ENCODE data around the gene TSSK6.

The TSSK6 gene

GRCh38 chr19:19538061-19538784 lies 22.9 kb upstream of the TSSK6 start, which contains the start of gene CILP2:
Gene CILP2 (plus strand): TSS chr19:19538265. CDS start chr19:19538350, 85 bp downstream.
- H3K4me1 ChIP-seq = peaks cover 26 to 48% (median 40%) of the 10 kb centered on the region in 10 experiments
- H3K36me3 ChIP-seq = peaks cover 0 to 14% (median 3%) of the 10 kb centered on the region in 11 experiments; a peak in 8 of 22 replicates
- no peak within 1 kb of the TSS for H3K27ac ChIP-seq
- H3K27me3 ChIP-seq = peaks cover 22 to 42% (median 33%) of the 10 kb centered on the region in 11 experiments
- peak within 1 kb of the TSS in 9 of 10 experiments; percentile 31 to 57 (median 45); a peak in 13 of 20 replicates for H3K4me3 ChIP-seq
- H4K20me1 ChIP-seq = peaks cover 0 to 38% (median 0%) of the 10 kb centered on the region in 11 experiments; a peak in 5 of 22 replicates
- H3K9ac ChIP-seq = peak within 1 kb of the TSS in 7 of 11 experiments; percentile 4 to 54 (median 24); a peak in 6 of 22 replicates
- H3K4me2 ChIP-seq = peak within 1 kb of the TSS; percentile 54 to 84 (median 71)
- peaks cover 0 to 12% (median 0%) of the 10 kb centered on the region in 11 experiments; a peak in 2 of 22 replicates for H3K9me3 ChIP-seq (replicated peaks in 1 of 11)
- TF ChIP-seq Cebpa-rat (IDR thresholded peaks at IDR 0.05) = no peak

GRCh38 chr19:19537075-19538048 lies 22.0 kb upstream of the TSSK6 start:
- Histone ChIP-seq H3K4me1 (peaks cover 29 to 48% (median 40%) of the 10 kb centered on the region in 10 experiments), H4K20me1 (peaks cover 0 to 46% (median 0%) of the 10 kb centered on the region in 11 experiments; a peak in 9 of 22 replicates), H3K36me3 (peaks cover 0 to 14% (median 3%) of the 10 kb centered on the region in 11 experiments; a peak in 8 of 22 replicates), H3K9ac (peak overlapping the region in 1 of 11 experiments; percentile 29; a peak in 2 of 22 replicates), H3K4me3 (peak overlapping the region in 4 of 10 experiments; percentile 36 to 57 (median 50); a peak in 3 of 20 replicates), H3K9me3 (replicated peaks in 1 of 11) (peaks cover 0 to 12% (median 0%) of the 10 kb centered on the region in 11 experiments; a peak in 2 of 22 replicates), H3K27me3 (peaks cover 22 to 42% (median 33%) of the 10 kb centered on the region in 11 experiments), H3K27ac (no peak overlapping the region), H3K4me2 (peak overlapping the region; percentile 54 to 84 (median 71); a peak in 17 of 22 replicates)
- no peak for TF ChIP-seq Cebpa-rat (IDR thresholded peaks at IDR 0.05)

GRCh38 chr19:19535311-19536191 lies 20.2 kb upstream of the TSSK6 start:
- H3K4me3 ChIP-seq = no peak overlapping the region
- TF ChIP-seq Cebpa-rat (IDR thresholded peaks at IDR 0.05) = no peak

GRCh38 chr19:19534556-19535265 lies 19.4 kb upstream of the TSSK6 start:
- Histone ChIP-seq H3K36me3 (peaks cover 0 to 17% (median 6%) of the 10 kb centered on the region in 11 experiments; a peak in 10 of 22 replicates), H3K27me3 (peaks cover 22 to 36% (median 28%) of the 10 kb centered on the region in 11 experiments), H3K4me3 (no peak overlapping the region), H3K9me3 (replicated peaks in 1 of 11) (no peaks in the 10 kb centered on the region), H3K27ac (no peak overlapping the region), H3K4me1 (peaks cover 33 to 50% (median 42%) of the 10 kb centered on the region in 10 experiments), H3K4me2 (no peak overlapping the region), H4K20me1 (peaks cover 0 to 57% (median 9%) of the 10 kb centered on the region in 11 experiments; a peak in 11 of 22 replicates), H3K9ac (no peak overlapping the region)
- no peak for TF ChIP-seq Cebpa-rat (IDR thresholded peaks at IDR 0.05)

More at GRCh38 chr19:19535311-19536191, 20.2 kb upstream of the TSSK6 start:
- Histone ChIP-seq H3K4me2 (no peak overlapping the region), H3K9ac (no peak overlapping the region), H4K20me1 (peaks cover 0 to 54% (median 7%) of the 10 kb centered on the region in 11 experiments; a peak in 10 of 22 replicates), H3K36me3 (peaks cover 0 to 14% (median 6%) of the 10 kb centered on the region in 11 experiments; a peak in 10 of 22 replicates), H3K27ac (no peak overlapping the region), H3K27me3 (peaks cover 22 to 42% (median 33%) of the 10 kb centered on the region in 11 experiments), H3K9me3 (replicated peaks in 1 of 11) (peaks cover 0 to 4% (median 0%) of the 10 kb centered on the region in 11 experiments; a peak in 1 of 22 replicates), H3K4me1 (peaks cover 28 to 42% (median 36%) of the 10 kb centered on the region in 10 experiments)

GRCh38 chr19:19533841-19534240 lies 18.5 kb upstream of the TSSK6 start:
- Histone ChIP-seq H3K27ac (peak overlapping the region in 2 of 11 experiments; percentile 10 to 13; a peak in 2 of 22 replicates), H4K20me1 (peaks cover 0 to 66% (median 9%) of the 10 kb centered on the region in 11 experiments; a peak in 11 of 22 replicates), H3K4me1 (peaks cover 33 to 56% (median 45%) of the 10 kb centered on the region in 10 experiments), H3K9ac (peak overlapping the region in 2 of 11 experiments; percentile 18 to 20; a peak in 1 of 22 replicates), H3K4me2 (peak overlapping the region in 7 of 11 experiments; percentile 47 to 71 (median 60); a peak in 10 of 22 replicates), H3K4me3 (no peak overlapping the region), H3K36me3 (peaks cover 3 to 26% (median 10%) of the 10 kb centered on the region in 11 experiments; a peak in 15 of 22 replicates), H3K9me3 (replicated peaks in 1 of 11) (no peaks in the 10 kb centered on the region), H3K27me3 (peaks cover 18 to 27% (median 20%) of the 10 kb centered on the region in 11 experiments)
- TF ChIP-seq Cebpa-rat (IDR thresholded peaks at IDR 0.05) = no peak

GRCh38 chr19:19532806-19533701 lies 17.7 kb upstream of the TSSK6 start:
- H3K4me2 ChIP-seq = peak overlapping the region; percentile 47 to 71 (median 61)

More at GRCh38 chr19:19532806-19533701, 17.7 kb upstream of the TSSK6 start:
- Histone ChIP-seq H4K20me1 (peaks cover 0 to 68% (median 7%) of the 10 kb centered on the region in 11 experiments; a peak in 12 of 22 replicates), H3K36me3 (peaks cover 8 to 34% (median 15%) of the 10 kb centered on the region in 11 experiments; a peak in 20 of 22 replicates), H3K4me3 (no peak overlapping the region), H3K4me1 (peaks cover 30 to 49% (median 40%) of the 10 kb centered on the region in 10 experiments), H3K27me3 (peaks cover 10 to 19% (median 12%) of the 10 kb centered on the region in 11 experiments), H3K27ac (peak overlapping the region in 1 of 11 experiments; percentile 10; a peak in 2 of 22 replicates), H3K9me3 (replicated peaks in 1 of 11) (no peaks in the 10 kb centered on the region), H3K9ac (peak overlapping the region in 2 of 11 experiments; percentile 18 to 30; a peak in 4 of 22 replicates)
- TF ChIP-seq Cebpa-rat (IDR thresholded peaks at IDR 0.05) = no peak

Measured in BLaER1 treated with 17β-estradiol and CSF1 and Interleukin-3, amounts not matched to agents 10 nM and 100 nM (cell line).